HK-2 (cell line): Measurements from ENCODE around the gene GABRD.

Experiments used
- DNase-seq: peaks from one replicate; pipeline ENCODE4 v3.0.0-alpha.2; 2018; ENCODE audit not compliant: unreplicated experiment

The GABRD gene

DNA sequence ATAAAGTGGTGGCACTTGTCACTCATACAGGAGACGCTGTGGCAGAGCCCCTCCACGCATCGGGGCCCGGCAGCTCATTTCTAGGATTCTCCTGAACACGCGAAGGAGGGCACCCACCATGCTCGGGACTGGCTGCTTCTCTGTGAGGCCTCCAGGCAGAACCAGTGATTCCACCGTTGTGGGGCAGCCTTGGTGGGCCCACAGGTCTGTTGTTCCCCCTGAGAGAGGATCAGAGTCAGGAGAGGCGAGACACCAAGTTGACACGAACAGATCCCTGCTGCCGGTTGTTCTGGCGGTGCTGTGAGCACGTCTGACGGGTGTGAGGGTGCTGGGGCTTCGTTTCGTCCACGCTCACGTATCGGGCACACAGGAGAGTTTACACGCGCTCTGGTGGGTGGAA, 57.7 kb downstream of the GABRD start:
- DNase-seq = no peak

DNA sequence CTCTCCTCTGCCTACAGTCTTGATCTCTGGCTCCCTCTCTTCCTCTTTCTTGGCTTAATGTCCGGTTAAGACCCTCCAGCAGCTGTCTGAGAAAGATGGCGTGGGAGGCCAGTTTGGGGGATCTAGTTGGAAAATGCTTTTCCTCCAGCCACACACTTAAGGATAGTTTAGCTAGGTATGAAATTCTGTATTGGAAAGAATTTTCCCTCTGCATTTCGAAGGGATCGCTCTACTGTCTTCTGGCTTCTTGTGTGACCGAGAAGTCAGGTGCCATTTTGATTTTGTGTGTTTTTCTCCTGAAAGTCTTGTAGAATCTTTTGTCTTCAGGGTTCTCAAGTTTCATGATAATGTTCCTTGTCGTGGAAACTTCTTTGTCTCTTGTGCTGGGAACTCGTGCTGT, 59.0 kb downstream of the GABRD start:
- no peak for DNase-seq

DNA sequence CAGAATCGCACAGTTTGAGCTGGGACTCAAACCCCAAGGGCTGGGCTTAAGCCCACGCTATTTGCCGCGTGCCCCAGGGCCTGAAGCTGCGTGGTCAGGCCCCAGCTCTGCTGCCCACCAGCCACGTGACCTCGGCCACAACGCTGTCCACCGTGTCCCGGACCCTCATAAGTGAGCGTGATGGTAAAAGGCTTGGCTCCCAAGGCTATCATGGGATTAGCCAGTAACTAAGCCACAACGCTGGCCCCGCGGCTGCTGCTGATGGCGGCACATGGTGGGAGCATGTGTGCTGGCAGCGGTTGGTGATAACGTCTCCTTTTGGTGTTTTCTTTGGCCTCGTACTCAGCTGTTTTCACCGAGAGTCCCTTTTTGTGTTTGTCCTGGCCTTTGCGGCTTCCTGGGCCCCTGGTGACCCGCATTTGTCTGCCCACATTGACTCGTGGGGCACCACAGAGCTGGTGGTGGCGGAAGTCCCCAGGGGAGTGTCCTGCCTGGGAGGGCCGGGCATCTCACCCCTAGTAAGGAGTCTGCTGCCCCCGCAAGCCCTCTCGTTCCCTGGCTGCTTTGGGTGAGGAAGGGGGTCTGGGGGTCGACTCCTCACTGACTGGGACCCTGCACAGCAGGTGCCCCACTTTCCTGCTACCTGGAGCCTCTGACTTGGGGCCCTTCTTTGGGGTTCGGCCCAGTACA, 60.4 kb downstream of the GABRD start:
- no peak for DNase-seq

DNA sequence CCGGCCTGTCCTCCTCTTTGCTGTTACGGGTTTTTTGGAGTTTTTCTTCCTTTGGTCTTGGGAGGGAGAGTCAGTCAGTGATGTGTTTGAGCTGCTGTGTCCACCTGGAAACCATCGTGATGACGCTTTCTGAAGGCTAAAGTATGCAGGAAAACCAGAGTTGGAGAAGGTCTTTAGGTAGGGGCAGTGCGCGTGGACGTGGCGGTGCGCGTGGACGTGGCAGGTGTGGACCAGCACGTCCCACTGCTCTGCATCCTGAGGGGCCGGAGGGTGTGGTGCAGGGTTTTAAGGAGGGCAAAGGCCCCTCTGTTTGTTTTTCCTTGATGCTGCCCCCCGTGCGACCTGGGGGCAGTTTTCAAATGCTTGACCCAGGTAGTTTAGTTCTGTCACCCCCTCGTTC, 61.0 kb downstream of the GABRD start:
- no peak for DNase-seq
